Osteocyte (in vitro differentiated cells): ENCODE measurements around the gene RNF34. TPM values are rescaled to one million over a fixed set of nuclear protein-coding genes. Genes with fewer than 3 reads are reported as not detected.

ENCODE experiments used
- DNase-seq: peaks from one replicate; pipeline ENCODE4 v3.0.0; 2021; ENCODE audit warnings: mixed read lengths; ENCODE audit not compliant: unreplicated experiment; ENCODE audit errors: extremely low spot score
- H3K27ac Mint-ChIP-seq: one replicate; pipeline ENCODE4 v1.8.0; 2021; ENCODE audit warnings: mild to moderate bottlenecking, mixed read lengths; ENCODE audit not compliant: unreplicated experiment
- H3K27me3 Mint-ChIP-seq: one replicate; pipeline ENCODE4 v1.8.0; 2021; ENCODE audit warnings: mixed read lengths; ENCODE audit not compliant: unreplicated experiment
- H3K36me3 Mint-ChIP-seq: one replicate; pipeline ENCODE4 v1.8.0; 2021; ENCODE audit warnings: mixed read lengths; ENCODE audit not compliant: unreplicated experiment
- H3K4me1 Mint-ChIP-seq: one replicate; pipeline ENCODE4 v1.8.0; 2021; ENCODE audit warnings: mixed read lengths; ENCODE audit not compliant: unreplicated experiment
- H3K4me3 Mint-ChIP-seq: one replicate; pipeline ENCODE4 v1.8.0; 2021; ENCODE audit warnings: mild to moderate bottlenecking, moderate library complexity, mixed read lengths; ENCODE audit not compliant: unreplicated experiment
- H3K9me3 Mint-ChIP-seq: one replicate; pipeline ENCODE4 v1.8.0; 2021; ENCODE audit warnings: mixed read lengths; ENCODE audit not compliant: unreplicated experiment
- microRNA-seq: library from miRNA; unstranded; fragments of <30 nt; microRNA quantifications from one replicate; pipeline ENCODE4 v1.1.0, GENCODE V29; 2020; ENCODE audit not compliant: unreplicated experiment
- total RNA-seq: library from RNA; stranded (reverse); gene quantifications from 2 replicates; pipeline ENCODE4 v1.2.1, GENCODE V29; 2021
- TF ChIP-seq, protein P1 (sequence below): fragments of 200-600 bp; sonication (generic); IDR thresholded peaks from 2 replicates; pipeline ENCODE4 v1.5.0; 2021; ENCODE audit warnings: antibody characterized with exemption, mild to moderate bottlenecking, moderate library complexity

The RNF34 gene
- total RNA-seq, 1 donor from 2014 or later = 39.5 TPM

DNA sequence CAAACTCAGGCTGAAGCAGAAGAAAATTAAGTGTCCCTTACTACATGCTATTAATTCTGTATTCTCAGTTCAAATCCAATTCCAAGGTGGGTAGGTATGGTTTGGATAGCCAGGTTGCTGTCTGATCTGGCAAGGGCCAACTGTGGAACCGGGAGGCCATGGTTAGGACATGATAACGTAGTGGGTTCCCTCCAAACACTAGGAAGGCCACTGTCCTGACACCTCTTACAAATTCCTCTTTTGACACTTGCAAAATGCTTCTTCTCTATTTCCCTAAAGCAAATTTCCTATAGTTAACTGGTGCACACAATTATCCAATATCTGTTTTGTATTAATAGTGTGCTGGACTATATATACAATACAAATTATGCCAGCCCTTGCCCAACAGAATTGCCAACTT is 70.8 kb downstream of the RNF34 start:
- Mint-ChIP-seq H3K4me1 (peaks cover 6% of the 10 kb centered on the region), H3K9me3 (no peaks in the 10 kb centered on the region), H3K27me3 (no peaks in the 10 kb centered on the region), H3K4me3 (no peak overlapping the region), H3K27ac (no peak overlapping the region), H3K36me3 (peaks cover 2% of the 10 kb centered on the region)
- DNase-seq = no peak
- TF ChIP-seq, protein P1, sequence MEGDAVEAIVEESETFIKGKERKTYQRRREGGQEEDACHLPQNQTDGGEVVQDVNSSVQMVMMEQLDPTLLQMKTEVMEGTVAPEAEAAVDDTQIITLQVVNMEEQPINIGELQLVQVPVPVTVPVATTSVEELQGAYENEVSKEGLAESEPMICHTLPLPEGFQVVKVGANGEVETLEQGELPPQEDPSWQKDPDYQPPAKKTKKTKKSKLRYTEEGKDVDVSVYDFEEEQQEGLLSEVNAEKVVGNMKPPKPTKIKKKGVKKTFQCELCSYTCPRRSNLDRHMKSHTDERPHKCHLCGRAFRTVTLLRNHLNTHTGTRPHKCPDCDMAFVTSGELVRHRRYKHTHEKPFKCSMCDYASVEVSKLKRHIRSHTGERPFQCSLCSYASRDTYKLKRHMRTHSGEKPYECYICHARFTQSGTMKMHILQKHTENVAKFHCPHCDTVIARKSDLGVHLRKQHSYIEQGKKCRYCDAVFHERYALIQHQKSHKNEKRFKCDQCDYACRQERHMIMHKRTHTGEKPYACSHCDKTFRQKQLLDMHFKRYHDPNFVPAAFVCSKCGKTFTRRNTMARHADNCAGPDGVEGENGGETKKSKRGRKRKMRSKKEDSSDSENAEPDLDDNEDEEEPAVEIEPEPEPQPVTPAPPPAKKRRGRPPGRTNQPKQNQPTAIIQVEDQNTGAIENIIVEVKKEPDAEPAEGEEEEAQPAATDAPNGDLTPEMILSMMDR = no peak

DNA sequence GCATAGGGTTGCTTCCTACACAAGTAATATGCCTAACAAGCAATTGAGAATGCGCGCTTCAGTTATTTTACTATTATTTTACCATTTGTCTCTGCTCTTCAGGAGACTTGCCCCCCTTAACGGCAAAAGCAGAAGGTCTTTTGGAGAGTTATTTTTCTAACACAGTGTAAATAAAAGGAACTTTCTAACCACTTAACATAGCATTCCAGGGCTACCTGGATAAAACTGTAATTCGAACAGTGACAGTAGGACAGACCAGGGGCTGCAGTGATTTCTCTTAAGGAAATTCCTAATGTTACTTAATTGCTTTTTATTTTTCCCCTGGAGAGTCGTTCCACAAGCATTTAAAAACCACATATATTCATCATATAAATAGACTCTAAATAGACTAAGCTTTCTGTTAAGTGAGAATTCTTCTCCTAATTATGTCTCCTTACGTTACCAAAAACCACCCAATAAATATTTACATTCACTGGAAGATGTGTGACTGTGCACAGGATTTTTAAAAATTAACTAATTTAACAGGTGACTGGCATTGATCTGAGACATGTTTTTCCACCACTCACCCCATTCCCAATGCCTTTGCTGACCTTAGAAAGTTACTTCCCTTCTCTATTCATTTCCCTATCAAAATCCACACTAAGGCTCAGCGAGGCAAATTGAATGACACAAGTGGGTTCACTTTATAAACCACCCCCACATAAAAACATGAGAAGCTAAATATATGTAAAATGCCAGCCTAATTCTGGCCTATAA is 72.4 kb downstream of the RNF34 start:
- no peak for DNase-seq
- Mint-ChIP-seq H3K27me3 (no peaks in the 10 kb centered on the region), H3K4me1 (no peaks in the 10 kb centered on the region), H3K9me3 (no peaks in the 10 kb centered on the region), H3K27ac (no peak overlapping the region), H3K4me3 (no peak overlapping the region), H3K36me3 (peaks cover 2% of the 10 kb centered on the region)
- TF ChIP-seq, protein P1 = no peak

Small RNA genes lying within 50 kb of the gene (microRNA-seq; reads per million reads assigned to microRNA genes)
- not detected for gene MIR7107

Other genes with a start within 250 kb of the RNF34 start
- 20.3 and 21.1 TPM in 2 replicates for gene P2RX4, start 190.0 kb upstream of the RNF34 start, total RNA-seq
- gene CAMKK2, start 103.4 kb upstream of the RNF34 start, total RNA-seq = 33.0 TPM in 2 replicates
- gene ANAPC5, start 47.7 kb upstream of the RNF34 start, total RNA-seq = 130 TPM in 2 replicates
- gene KDM2B, start 180.9 kb downstream of the RNF34 start, total RNA-seq = 30.8 and 31.9 TPM in 2 replicates
- 9.1 and 11.1 TPM in 2 replicates for gene ORAI1, start 226.4 kb downstream of the RNF34 start, total RNA-seq